ENCODE results near the gene PTK6.

PTK6 gene

DNA sequence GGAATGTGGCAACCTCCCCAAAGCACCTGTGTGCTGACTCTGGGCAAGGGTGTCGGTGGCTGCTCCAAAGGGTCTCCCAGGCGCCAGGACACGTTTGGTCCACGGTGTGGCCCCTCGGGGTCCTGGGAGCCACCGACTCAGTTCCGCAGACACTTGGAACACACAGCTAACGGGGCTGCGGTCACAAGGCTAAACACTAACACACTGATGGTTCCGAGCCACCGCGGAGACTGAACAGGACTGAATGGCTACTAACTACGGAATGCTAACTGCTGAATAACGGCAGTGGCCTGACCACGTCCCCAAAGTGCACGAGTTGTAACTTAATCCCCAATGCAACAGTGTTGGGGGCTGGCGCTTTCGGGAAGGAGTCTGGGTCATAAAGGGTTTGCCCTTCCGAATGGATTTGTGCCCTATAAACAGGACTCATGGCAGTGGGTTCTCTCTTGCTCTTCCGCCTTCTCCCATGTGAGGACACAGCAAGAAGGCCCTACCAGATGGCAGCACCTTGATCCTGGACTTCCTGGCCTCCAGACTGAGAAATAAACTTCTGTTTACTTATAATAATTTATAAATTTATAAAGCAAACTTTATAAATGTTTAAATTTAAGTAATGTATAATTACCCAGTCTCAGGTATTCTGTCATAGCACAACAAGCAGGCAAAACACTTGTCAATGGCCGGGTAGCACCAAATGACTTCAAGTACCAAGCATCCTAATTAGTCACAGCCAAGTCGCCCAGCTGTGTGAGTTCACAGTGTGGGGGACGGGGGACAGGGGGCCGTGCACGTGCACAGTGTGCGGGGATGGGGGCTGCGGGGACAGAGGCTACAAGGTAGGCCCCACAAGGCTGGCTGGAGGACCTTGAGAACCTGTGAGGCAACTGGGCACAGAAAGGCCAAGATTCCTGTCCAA is 36.0 kb downstream of the PTK6 start:
- H2BK5ac ChIP-seq (ENCODE audit: low read length): no peak overlapping the region
- H3K14ac ChIP-seq (ENCODE audit: low read length): peak overlapping the region; percentile 39
- H3K18ac ChIP-seq (ENCODE audit: low read length): peak overlapping the region; percentile 76
- H2BK120ac ChIP-seq (ENCODE audit: low read depth, low read length): no peak overlapping the region
- no peaks in the 10 kb centered on the region for H3K79me1 ChIP-seq (ENCODE audit: low read depth, low read length)
- H4K8ac ChIP-seq (ENCODE audit: low read depth, low read length): no peak overlapping the region
- H3K27ac ChIP-seq (replicated peaks; ENCODE audit: low read length): no peak overlapping the region
- no peak overlapping the region for H3K23ac ChIP-seq (ENCODE audit: low read depth, low read length, poor library complexity)
- no peaks in the 10 kb centered on the region for H3K36me3 ChIP-seq (replicated peaks in 1 of 2; ENCODE audit: control insufficient read depth in 2 of 2, insufficient read depth in 2 of 2, low read length in 2 of 2)
- no peak overlapping the region for H4K91ac ChIP-seq (ENCODE audit: low read depth, low read length, poor library complexity)
- DNase-seq (ENCODE audit: low spot score): no peak
- peak overlapping the region; percentile 92 for H2AK5ac ChIP-seq (ENCODE audit: low read depth, low read length)
- WGBS, 2 donors (ENCODE audit: extremely low coverage in 2 of 2, insufficient read length in 2 of 2, insufficient replicate concordance in 1 of 2): no CpG with 5 or more reads among the region's 27 CpGs
- H2BK15ac ChIP-seq (ENCODE audit: low read length): peak overlapping the region; percentile 49
- peaks cover 3 to 13% of the 10 kb centered on the region in 2 donors for H3K9me3 ChIP-seq (replicated peaks in 1 of 2; ENCODE audit: control insufficient read depth in 2 of 2, insufficient read depth in 1 of 2, low read depth in 1 of 2, low read length in 2 of 2)
- H3K9ac ChIP-seq (ENCODE audit: low read depth, low read length, poor library complexity): no peak overlapping the region
- peak overlapping the region; percentile 53 for H3K4ac ChIP-seq (ENCODE audit: low read length)
- H3K4me1 ChIP-seq (ENCODE audit: control insufficient read depth in 2 of 2, insufficient read depth in 1 of 2, low read depth in 1 of 2, low read length in 2 of 2): peaks cover 9 to 19% of the 10 kb centered on the region in 2 donors
- H2BK12ac ChIP-seq (ENCODE audit: low read length): no peak overlapping the region
- H3K4me2 ChIP-seq (ENCODE audit: insufficient read depth, low read length, poor library complexity, severe bottlenecking): no peak overlapping the region
- H3K27me3 ChIP-seq (ENCODE audit: control insufficient read depth in 3 of 3, insufficient read depth in 3 of 3, low read depth in 1 of 3, low read length in 3 of 3): peaks cover 24 to 49% (median 42%) of the 10 kb centered on the region in 3 experiments
- no peak overlapping the region for H3K4me3 ChIP-seq (ENCODE audit: low read length in 2 of 2)
- no peak overlapping the region for H2AFZ ChIP-seq (ENCODE audit: low read length)

- no peak overlapping the region for H3K27ac ChIP-seq (replicated peaks; ENCODE audit: low read length)
- no peak overlapping the region for H2BK5ac ChIP-seq (ENCODE audit: low read length)
- no CpG with 5 or more reads among the region's 24 CpGs for WGBS, 2 donors (ENCODE audit: extremely low coverage in 2 of 2, insufficient read length in 2 of 2, insufficient replicate concordance in 1 of 2)
- H3K79me1 ChIP-seq (ENCODE audit: low read depth, low read length): no peaks in the 10 kb centered on the region
- no peak overlapping the region for H2BK12ac ChIP-seq (ENCODE audit: low read length)
- H2AFZ ChIP-seq (ENCODE audit: low read length): no peak overlapping the region
- no peak overlapping the region for H3K4me3 ChIP-seq (ENCODE audit: low read length in 2 of 2)
- peaks cover 24 to 49% (median 42%) of the 10 kb centered on the region in 3 experiments for H3K27me3 ChIP-seq (ENCODE audit: control insufficient read depth in 3 of 3, insufficient read depth in 3 of 3, low read depth in 1 of 3, low read length in 3 of 3)
- H4K91ac ChIP-seq (ENCODE audit: low read depth, low read length, poor library complexity): no peak overlapping the region
- peaks cover 3 to 8% of the 10 kb centered on the region in 2 donors for H3K9me3 ChIP-seq (replicated peaks in 1 of 2; ENCODE audit: control insufficient read depth in 2 of 2, insufficient read depth in 1 of 2, low read depth in 1 of 2, low read length in 2 of 2)
- no peak overlapping the region for H3K9ac ChIP-seq (ENCODE audit: low read depth, low read length, poor library complexity)
- H2BK15ac ChIP-seq (ENCODE audit: low read length): no peak overlapping the region
- H2BK120ac ChIP-seq (ENCODE audit: low read depth, low read length): no peak overlapping the region
- no peak overlapping the region for H3K4ac ChIP-seq (ENCODE audit: low read length)
- H3K23ac ChIP-seq (ENCODE audit: low read depth, low read length, poor library complexity): no peak overlapping the region
- H3K18ac ChIP-seq (ENCODE audit: low read length): peak overlapping the region; percentile 57
- no peak for DNase-seq (ENCODE audit: low spot score)
- H4K8ac ChIP-seq (ENCODE audit: low read depth, low read length): no peak overlapping the region
- H3K4me1 ChIP-seq (ENCODE audit: control insufficient read depth in 2 of 2, insufficient read depth in 1 of 2, low read depth in 1 of 2, low read length in 2 of 2): peaks cover 9 to 19% of the 10 kb centered on the region in 2 donors
- no peaks in the 10 kb centered on the region for H3K36me3 ChIP-seq (replicated peaks in 1 of 2; ENCODE audit: control insufficient read depth in 2 of 2, insufficient read depth in 2 of 2, low read length in 2 of 2)
- peak overlapping the region; percentile 71 for H3K14ac ChIP-seq (ENCODE audit: low read length)
- no peak overlapping the region for H3K4me2 ChIP-seq (ENCODE audit: insufficient read depth, low read length, poor library complexity, severe bottlenecking)
- H2AK5ac ChIP-seq (ENCODE audit: low read depth, low read length): peak overlapping the region; percentile 92
Measured at GRCh38 chr20:63500151-63500901, 36.9 kb downstream of the PTK6 start.

DNA sequence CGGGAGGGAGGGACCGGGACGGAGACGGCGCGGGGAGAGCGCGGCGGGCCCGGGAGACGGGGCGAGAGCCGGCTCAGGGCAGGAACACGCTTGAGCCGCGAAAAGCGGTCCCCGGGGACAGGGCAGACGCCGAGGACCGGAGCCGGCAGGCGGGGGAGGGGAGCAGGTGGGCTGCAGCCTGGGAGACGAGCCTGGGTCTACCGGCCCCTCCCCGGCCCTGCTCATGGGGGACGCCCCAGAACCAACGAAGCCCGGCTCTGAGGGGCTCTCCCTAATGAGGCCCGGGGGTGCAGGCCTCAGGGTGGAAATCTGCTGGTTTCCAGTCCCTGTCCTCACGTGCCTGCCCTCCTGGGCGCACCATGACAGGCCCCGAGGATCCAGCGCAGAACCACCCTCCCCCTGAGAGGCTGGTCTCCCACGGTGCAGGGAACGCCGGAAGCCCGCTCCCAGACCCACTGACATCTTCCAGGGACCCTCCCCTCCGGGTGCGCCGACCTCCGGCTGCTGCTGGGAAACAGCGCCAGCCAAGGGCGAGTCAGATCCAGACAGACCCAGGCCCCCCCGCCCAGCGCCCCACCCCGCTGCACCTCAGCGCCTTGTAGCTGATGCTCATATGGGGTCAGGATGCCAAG is 37.7 kb downstream of the PTK6 start:
- H3K4ac ChIP-seq (ENCODE audit: low read length): no peak overlapping the region
- H2AK5ac ChIP-seq (ENCODE audit: low read depth, low read length): peak overlapping the region; percentile 15
- no peak overlapping the region for H2BK5ac ChIP-seq (ENCODE audit: low read length)
- peak overlapping the region; percentile 71 for H3K18ac ChIP-seq (ENCODE audit: low read length)
- H3K27me3 ChIP-seq (ENCODE audit: control insufficient read depth in 3 of 3, insufficient read depth in 3 of 3, low read depth in 1 of 3, low read length in 3 of 3): peaks cover 24 to 49% (median 42%) of the 10 kb centered on the region in 3 experiments
- H3K36me3 ChIP-seq (replicated peaks in 1 of 2; ENCODE audit: control insufficient read depth in 2 of 2, insufficient read depth in 2 of 2, low read length in 2 of 2): no peaks in the 10 kb centered on the region
- no peak overlapping the region for H4K8ac ChIP-seq (ENCODE audit: low read depth, low read length)
- peaks cover 0 to 2% of the 10 kb centered on the region in 2 donors for H3K9me3 ChIP-seq (replicated peaks in 1 of 2; ENCODE audit: control insufficient read depth in 2 of 2, insufficient read depth in 1 of 2, low read depth in 1 of 2, low read length in 2 of 2)
- H3K27ac ChIP-seq (replicated peaks; ENCODE audit: low read length): no peak overlapping the region
- no CpG with 5 or more reads among the region's 48 CpGs for WGBS, 2 donors (ENCODE audit: extremely low coverage in 2 of 2, insufficient read length in 2 of 2, insufficient replicate concordance in 1 of 2)
- peak overlapping the region; percentile 89 for H3K4me2 ChIP-seq (ENCODE audit: insufficient read depth, low read length, poor library complexity, severe bottlenecking)
- H4K91ac ChIP-seq (ENCODE audit: low read depth, low read length, poor library complexity): no peak overlapping the region
- H3K4me1 ChIP-seq (ENCODE audit: control insufficient read depth in 2 of 2, insufficient read depth in 1 of 2, low read depth in 1 of 2, low read length in 2 of 2): peaks cover 9 to 19% of the 10 kb centered on the region in 2 donors
- no peak overlapping the region for H2BK120ac ChIP-seq (ENCODE audit: low read depth, low read length)
- no peak overlapping the region for H3K9ac ChIP-seq (ENCODE audit: low read depth, low read length, poor library complexity)
- peak overlapping the region; percentile 73 for H2AFZ ChIP-seq (ENCODE audit: low read length)
- no peak overlapping the region for H2BK12ac ChIP-seq (ENCODE audit: low read length)
- DNase-seq (ENCODE audit: low spot score): no peak
- H3K79me1 ChIP-seq (ENCODE audit: low read depth, low read length): no peaks in the 10 kb centered on the region
- H3K23ac ChIP-seq (ENCODE audit: low read depth, low read length, poor library complexity): no peak overlapping the region
- peak overlapping the region; percentile 71 for H3K14ac ChIP-seq (ENCODE audit: low read length)
- H2BK15ac ChIP-seq (ENCODE audit: low read length): no peak overlapping the region
- H3K4me3 ChIP-seq (ENCODE audit: low read length in 2 of 2): peak overlapping the region; percentile 40 to 56

Measured in neuronal stem cell (in vitro differentiated cells).